ENCODE results near the gene ADGRD2. TPM values are rescaled to one million over a fixed set of nuclear protein-coding genes. Genes with fewer than 3 reads are reported as not detected.

The ADGRD2 gene
- polyA plus RNA-seq, 4 donors: 0.07 to 0.35 (median 0.10) TPM; not detected in 1

DNA sequence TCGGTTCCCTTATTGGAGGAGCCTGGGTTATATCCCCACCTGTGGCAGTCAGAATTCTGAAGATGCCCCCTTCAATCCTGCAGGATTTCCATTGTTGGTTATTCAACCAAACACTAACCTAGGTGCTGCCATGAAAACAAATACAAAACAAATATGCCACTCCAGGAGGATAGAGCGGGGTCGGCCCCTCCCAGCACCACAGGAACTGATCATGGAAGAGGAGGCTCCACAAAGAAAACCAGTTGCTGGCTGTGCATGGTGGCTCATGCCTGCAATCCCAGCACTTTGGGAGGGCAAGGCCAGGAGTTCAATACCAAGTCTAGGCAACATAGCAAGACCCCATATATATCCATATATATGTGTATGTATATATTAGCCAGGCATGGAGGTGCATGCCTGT lies 13.2 kb upstream of the ADGRD2 start:
- no peak for DNase-seq (ENCODE audit: low read depth in 4 of 4, low spot score in 2 of 4)

- no peak for DNase-seq (ENCODE audit: low read depth in 4 of 4, low spot score in 2 of 4)
Measured at GRCh38 chr9:124438091-124438490, 12.2 kb upstream of the ADGRD2 start.

- no peak for DNase-seq (ENCODE audit: low read depth in 4 of 4, low spot score in 2 of 4)
Measured at GRCh38 chr9:124439086-124439485, 11.2 kb upstream of the ADGRD2 start.

DNA sequence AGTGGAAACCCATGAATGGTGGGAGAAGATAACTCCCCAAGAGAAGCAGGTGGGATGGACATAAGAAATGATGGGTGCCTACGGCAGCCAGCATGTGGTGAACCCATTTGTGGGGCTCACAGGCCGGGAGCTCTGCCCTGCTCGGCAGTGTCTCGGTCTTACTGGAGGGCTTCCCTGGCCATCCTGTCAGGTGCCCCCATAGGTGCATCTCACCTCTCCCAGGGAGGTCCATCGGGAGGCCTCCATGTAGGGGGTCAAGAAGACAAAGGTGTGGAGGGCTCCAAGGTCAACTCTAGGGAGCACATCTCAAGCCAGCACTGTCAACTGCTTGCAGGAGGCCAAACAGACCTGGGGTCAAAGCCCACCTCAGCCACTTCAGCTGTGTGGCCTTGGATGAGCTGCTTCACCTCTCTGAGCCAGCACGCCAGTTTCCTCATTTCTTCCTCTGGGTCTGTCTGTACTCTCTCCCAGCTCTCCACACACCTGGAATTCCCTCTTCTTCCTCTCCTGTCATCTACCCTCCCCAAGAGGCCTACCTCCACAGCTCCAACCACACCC lies 10.5 kb upstream of the ADGRD2 start:
- DNase-seq (ENCODE audit: low read depth in 4 of 4, low spot score in 2 of 4): no peak

- no peak for DNase-seq (ENCODE audit: low read depth in 4 of 4, low spot score in 2 of 4)
Measured at GRCh38 chr9:124440786-124441185, 9.5 kb upstream of the ADGRD2 start.

GRCh38 chr9:124441291-124441690 lies 9.0 kb upstream of the ADGRD2 start:
- DNase-seq (ENCODE audit: low read depth in 4 of 4, low spot score in 2 of 4): no peak

DNA sequence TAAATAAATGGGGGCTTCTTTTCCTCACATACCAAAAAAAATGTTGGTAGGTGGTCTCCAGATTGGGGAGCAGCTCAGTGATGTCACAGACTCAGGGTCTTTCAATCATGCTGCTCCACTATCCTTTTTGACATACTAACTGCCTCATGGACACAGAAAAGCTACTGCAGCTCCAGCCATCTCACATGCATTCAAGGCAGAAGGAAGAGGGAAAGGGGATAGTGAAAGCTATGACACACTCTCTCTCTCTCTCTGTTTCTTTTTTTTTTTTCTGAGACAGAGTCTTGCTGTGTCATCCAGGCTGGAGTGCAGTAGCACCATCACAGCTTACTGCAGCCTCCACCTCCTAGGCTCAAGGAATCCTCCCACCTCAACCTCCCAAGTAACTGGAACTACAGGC lies 7.9 kb upstream of the ADGRD2 start:
- DNase-seq (ENCODE audit: low read depth in 4 of 4, low spot score in 2 of 4): no peak

DNA sequence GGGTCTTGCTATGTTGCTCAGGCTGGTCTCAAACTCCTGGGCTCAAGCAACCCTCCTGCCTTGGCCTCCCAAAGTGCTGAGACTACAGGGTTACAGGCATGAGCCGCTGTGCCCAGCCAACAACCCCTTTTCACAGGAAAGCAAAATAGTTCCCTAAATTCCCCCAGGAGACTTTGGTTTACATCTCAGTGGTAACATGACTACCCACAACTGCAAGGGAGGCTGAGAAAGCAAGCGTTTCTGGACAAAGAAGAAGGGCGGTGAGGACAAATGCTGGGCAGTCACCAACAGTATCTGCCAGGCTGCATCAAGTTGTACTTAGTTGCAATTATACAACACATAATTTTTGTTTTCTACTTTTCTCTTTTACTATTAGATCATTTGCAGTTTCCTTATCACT lies 7.4 kb upstream of the ADGRD2 start:
- DNase-seq (ENCODE audit: low read depth in 4 of 4, low spot score in 2 of 4): no peak

DNA sequence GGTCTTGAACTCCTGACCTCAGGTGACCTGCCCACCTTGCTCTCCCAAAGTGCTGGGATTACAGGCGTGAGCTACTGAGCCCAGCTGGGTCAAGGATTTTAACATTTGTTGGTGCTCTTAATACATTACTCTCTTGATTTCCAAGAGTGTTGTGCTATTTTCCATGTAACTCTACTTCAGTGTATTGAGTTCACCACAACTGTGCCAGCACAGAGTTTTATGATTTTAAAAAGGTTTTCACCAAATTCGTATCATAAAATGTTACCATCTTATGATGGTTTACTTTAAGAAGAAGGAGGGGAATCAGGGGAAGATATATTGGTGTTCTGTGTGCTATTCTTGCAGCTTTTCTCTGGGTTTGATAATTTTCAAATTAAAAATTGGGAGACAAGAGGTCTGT lies 6.6 kb upstream of the ADGRD2 start:
- DNase-seq (ENCODE audit: low read depth in 4 of 4, low spot score in 2 of 4): no peak

- no peak for DNase-seq (ENCODE audit: low read depth in 4 of 4, low spot score in 2 of 4)
Measured at GRCh38 chr9:124444166-124444565, 6.1 kb upstream of the ADGRD2 start.

GRCh38 chr9:124447297-124447661 lies 3.0 kb upstream of the ADGRD2 start:
- no peak for DNase-seq (ENCODE audit: low read depth in 4 of 4, low spot score in 2 of 4)

DNA sequence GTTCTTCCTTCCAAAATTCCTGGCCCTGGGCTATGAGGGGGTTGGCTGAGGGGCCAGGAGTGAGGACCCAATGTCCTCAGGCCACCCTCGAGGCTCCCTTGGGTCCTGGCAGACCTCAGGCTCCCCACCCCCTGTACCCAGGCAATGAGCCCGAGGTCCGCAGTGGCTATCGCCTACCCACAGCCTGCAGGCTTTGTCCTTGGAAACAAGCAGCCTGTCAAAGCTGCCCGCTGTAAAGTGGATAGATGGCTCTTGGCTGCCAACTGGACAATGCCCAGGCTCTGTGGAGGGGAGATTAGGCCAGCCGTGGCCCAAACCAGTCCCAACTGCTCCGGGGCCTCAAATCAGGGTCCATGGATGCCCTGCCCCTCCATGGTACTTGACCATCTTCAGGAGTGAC lies 2.2 kb upstream of the ADGRD2 start:
- no peak for DNase-seq (ENCODE audit: low read depth in 4 of 4, low spot score in 2 of 4)

DNA sequence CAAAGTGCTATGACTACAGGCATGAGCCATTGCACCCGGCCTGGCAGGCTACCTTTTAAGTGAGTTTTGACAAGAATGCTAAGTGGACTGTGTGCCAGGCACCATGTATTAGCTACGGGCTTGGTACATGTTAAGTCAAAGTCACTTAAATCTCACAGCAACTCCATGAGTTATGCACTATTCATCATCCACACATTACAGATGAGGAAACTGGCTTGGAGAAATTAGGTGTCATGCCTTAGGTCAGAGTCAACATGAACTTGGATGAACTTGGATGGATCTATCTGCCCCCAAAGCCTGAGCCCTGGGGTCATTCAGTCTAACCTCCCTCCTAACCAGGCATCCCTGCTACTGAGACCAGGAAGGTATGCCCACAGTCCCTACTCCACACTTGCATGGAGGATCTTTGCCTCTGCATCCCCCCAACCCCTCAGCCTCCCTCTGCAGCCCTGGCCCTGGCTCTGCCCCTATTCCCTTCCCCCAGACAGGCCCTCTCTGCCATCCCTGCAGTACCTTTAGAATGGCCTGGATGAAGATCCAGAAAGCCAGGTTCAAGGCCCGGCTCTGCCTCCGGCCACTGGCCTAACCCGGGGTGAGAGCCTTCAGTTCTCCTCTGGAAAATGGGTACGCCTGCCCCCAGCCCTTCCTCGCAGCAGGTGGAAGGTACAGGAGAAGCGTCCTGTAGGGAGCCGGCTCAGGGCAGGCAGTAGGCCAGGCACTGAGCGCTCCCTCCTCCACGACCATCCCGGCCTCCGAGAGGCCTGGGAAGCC lies 685 bp upstream of the ADGRD2 start:
- no peak for DNase-seq (ENCODE audit: low read depth in 4 of 4, low spot score in 2 of 4)

DNA sequence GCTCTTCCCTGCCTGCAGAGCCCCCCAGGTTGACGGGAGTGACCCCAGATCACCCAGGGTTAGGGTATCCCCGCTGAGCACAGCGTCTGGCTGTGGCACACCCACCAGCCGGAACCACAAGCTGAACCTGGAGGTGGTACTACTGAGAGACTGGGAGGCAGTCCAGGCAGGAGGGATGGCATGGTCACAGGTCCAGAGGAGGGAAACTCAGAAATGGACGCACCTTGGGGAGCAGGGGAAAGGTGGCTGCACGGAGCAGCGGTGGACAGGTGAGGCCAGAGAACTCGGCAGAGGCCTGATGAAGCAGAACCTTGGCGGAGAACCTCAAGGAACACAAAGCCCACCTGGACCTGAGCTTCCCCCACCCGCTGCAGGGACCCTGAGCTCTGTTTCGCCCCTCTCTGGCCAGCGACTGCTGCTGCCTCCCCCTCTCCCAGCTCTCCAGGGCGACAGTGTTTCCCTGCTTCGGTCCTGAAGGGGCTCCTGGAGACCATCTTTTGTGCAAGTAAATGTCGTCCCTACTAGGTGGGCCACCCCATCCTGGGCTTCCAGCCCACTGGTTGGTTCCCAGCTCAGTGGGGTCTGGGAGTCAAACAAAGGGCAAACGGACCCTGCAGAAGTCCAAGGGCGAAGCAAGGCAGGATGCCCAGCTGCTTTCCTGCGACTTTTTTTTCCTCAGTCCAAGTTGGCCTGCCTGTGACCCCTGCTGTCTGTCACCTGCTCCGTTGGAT lies 845 bp downstream of the ADGRD2 start:
- DNase-seq (ENCODE audit: low read depth in 4 of 4, low spot score in 2 of 4): no peak

DNA sequence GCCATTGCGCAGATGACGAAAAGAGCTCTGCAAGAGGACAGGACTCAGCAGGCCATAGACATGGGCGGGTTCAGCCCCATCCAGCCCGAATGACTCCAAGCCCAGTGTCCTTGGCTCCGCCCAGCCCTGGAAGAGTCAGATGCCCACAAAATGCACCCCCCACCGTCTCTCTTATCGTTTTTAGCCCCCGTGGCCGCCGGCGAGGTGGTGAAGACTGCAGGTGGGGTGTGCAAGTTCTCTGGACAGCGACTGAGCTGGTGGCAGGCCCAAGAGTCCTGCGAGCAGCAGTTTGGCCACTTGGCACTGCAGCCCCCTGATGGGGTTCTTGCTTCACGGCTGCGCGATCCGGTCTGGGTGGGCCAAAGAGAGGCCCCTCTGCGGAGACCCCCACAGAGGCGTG lies 2.1 kb downstream of the ADGRD2 start:
- no peak for DNase-seq (ENCODE audit: low read depth in 4 of 4, low spot score in 2 of 4)

- DNase-seq (ENCODE audit: low read depth in 4 of 4, low spot score in 2 of 4): no peak
Measured at GRCh38 chr9:124452841-124453585, 2.8 kb downstream of the ADGRD2 start.

DNA sequence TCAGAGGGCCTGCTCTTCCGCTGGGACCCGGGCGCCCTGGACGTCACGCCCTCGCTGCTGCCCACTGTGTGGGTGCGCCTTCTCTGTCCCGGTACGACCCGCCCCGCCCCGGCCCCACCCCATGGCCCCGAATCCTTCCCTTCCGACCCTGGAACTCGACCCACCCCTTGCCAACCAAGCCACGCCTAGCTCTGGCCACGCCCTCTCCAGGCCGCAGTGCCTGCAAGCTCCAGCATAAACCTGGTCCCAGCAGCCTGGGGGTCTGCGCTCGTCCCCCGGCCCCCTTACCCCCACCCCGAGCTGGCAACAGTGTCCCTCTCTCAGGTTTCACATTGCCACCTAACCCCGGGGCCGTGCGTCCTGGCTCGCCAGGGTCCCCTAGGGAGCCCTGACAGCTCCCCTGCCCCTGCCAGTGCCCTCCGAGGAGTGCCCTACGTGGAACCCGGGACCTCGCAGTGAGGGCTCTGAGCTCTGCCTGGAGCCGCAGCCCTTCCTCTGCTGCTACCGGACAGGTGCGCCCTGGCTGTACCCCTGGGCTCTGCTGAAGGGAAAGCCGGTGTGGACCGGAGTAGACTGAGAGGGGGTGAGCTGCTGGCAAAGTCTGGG lies 3.4 kb downstream of the ADGRD2 start:
- DNase-seq (ENCODE audit: low read depth in 4 of 4, low spot score in 2 of 4): no peak

- no peak for DNase-seq (ENCODE audit: low read depth in 4 of 4, low spot score in 2 of 4)
Measured at GRCh38 chr9:124454296-124454695, 4.0 kb downstream of the ADGRD2 start.

DNA sequence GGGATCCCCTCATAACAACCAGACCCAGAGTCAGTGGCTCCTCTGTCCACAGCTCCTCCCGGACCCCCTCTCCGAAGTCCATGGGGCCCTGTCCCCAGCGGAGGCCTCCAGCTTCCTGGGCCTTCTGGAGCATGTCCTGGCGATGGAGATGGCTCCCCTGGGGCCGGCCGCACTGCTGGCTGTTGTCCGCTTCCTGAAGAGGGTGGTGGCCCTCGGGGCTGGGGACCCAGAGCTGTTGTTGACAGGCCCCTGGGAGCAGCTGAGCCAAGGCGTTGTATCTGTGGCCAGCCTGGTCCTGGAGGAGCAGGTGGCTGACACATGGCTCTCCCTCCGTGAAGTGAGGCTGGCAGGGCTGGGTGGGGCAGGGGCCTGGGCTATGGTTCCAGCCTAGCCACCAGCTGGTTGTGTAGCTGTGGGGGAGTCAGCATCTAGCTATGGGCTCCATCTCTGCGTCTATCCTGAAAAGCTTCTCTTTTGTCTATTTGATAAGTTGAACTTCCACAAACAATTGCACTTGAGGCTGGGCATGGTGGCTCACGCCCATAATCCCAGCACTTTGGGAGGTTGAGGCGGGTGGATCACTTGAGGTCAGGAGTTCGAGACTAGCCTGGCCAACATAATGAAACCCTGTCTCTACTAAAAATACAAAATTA lies 4.7 kb downstream of the ADGRD2 start:
- no peak for DNase-seq (ENCODE audit: low read depth in 4 of 4, low spot score in 2 of 4)

GRCh38 chr9:124455820-124456219 lies 5.6 kb downstream of the ADGRD2 start:
- no peak for DNase-seq (ENCODE audit: low read depth in 4 of 4, low spot score in 2 of 4)

All from left renal cortex interstitium (tissue), 4 donors.